GM18498 (cell line): Measurements from ENCODE around the gene C1orf167.

Source experiments
- ATAC-seq: cut with Tn5 transposase; IDR thresholded peaks from one replicate; pipeline ENCODE4 v1.9.1; 2021; ENCODE audit warnings: mild to moderate bottlenecking, moderate library complexity; ENCODE audit not compliant: unreplicated experiment

C1orf167 gene

DNA sequence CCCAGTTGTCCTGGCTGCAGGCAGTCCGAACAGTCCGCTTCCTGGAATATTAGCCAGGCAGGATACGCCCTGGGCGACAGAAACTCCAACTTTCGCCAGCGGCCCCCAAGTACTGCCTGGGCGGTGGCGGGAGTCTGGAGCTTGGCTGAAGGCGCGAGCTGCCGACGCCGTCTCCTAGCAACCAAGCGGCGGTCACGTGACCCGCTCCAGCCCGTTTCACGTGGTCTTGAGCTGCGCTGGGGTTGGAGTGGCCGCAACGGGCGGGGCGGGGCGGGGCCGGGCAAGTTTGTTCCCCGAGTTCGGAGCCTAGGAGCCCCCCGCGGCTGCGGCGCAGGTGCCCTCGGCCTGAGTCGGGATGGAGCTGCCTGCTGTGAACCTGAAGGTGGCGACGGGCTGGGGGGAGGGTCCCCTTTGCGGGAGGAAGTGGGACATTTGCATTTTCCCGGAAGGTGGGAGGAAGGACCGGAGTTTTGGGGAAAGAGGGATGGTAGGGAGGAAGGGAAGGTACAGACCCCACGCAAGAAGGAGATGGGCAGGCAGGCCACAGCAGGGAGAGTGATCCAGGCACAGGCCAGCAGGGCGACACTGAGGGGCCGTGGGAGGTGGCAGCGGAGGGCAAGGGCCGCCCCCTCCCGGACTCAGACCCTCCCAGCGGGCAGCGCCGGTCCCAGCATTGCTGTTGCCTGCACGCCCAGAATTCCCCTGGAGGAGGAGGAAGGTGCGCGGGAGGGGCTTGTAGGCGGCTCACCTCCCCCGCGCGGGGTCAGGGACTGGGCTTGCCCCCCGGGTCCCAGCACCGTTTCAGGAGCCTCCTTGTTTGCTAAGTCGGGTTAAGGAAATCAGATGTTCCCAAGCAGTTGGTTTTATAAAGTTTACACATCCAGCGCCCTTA lies 25.9 kb upstream of the C1orf167 start, which contains the start of gene AGTRAP:
Gene AGTRAP (plus strand): TSS at position 283 of the 892 bp plus-strand sequence. CDS start 73 bp downstream, at position 356.
- peak; percentile 70 for ATAC-seq

DNA sequence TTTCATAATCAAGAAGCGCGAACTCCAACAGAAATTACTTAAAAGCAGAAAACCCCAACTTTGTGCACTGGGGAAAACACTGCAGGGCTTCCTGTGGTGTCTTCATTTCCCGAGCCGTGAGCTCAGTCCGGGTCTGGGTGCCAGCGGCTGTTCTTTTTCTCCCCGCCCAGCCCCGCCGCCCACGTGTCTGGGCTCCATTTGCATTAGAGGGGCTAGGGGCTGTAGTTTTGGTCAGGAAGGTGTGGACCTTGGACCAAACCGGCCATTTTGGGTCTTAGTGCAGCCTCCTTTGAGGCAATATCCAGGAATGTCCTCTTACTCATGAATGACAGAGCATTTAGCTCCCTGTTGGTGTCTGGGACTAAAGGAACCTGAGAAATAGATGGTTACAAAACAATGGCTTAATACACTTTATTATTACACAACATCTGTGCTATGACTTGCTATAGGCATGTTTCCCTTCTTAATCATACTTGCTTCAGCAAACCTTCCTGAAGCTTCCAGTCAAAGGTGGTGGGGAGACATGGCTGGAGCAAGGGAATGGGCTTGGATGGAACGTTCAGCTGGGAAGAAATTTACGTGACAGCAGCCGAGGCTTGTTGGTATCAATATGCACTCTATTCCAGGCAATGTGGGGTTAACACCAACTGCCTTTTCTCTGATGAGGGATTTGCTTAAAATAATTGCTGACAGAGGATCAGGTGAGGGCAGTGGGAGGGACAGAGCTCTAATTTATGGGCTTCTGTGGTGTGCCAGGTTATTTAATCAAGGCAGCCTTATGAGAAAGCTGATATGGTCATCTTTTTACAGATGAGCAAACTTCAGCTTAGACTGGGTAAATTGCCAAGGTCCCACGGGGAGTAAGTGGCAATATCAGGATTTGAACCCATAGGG lies 25.0 kb upstream of the C1orf167 start:
- peak; percentile 36 for ATAC-seq

DNA sequence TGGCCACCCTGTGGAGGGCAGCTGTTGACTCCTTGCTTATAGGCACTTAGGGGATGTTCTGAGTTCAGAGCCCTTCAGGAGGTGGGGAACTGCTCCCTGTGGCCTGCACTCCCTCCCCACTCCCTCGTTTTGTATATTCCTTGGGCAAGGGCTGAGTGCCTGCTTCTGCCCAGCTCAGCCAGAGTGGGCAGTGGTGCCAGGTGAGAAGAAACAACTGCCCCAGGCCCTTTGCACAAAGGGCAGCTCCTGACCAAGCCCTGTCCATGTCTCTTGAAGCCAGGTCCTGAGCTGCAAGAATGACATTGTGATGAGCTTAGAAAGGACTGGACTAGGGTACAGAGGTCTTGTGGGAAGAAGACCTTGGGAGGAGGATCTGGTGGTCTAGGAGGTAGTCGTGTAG lies 23.9 kb upstream of the C1orf167 start:
- no peak for ATAC-seq

DNA sequence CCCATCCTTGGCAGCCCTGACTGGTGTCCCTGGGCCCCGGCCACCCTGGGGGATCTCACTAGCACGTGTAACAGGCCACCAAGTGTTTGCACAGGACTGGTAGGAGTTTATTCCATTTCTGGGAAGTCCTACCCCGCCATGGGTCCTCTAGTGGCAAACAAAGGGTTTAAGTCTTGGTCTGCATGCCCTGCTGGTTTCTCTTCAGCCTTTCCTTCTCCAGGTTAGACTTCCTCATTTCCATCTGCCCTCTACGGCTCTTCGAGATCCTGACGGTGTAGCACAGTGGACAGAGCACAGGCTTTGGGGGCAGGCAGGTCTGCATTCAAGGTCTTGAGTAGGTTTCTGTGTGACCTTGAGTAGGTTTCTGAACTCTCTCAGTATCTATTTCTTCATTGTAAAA lies 23.2 kb upstream of the C1orf167 start:
- ATAC-seq: no peak

DNA sequence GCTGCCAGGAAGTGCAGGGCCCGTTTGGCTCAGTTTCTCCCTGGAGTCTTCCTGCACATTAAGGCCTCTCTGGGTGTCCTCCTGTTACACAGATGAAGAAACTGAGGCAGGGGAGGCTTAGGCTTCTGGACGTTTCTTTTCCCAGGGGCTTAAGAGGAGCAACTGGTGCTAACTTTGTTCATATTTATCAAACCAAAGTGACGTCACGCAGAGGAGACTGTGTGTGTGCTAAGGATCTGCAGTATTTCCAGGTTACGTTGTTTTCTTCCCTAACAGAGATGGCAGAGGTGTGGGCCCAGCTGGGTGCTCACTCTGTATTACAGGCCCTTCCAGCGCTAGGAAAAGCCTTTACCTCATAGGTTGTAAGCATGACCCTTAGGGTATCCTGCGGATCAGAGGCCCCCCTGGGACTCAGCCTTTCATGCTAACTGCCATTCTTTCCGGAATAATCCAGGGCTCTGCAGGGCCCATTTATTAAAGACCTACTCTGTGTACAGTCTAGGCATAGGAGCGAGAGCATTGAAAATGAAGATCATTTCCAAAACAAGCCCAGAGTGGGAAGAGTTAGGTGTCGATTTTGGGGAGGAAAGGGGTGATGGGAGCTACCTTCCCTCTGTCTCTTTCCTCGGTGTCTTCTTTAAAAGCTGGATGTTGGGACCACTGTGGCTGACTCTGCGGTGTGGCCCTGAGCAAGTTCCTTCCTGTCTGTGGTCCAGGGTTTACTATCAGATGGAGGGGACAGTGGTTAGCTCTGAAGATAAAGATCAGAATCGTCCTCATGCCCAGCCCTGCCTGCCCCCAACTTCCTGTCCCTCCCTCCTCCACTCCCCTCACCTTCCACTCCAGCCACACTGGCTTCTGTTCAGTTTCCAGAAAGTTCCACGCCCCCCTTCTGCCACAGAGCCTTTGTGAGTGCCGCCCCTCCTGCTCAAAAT lies 21.5 kb upstream of the C1orf167 start:
- ATAC-seq: no peak

DNA sequence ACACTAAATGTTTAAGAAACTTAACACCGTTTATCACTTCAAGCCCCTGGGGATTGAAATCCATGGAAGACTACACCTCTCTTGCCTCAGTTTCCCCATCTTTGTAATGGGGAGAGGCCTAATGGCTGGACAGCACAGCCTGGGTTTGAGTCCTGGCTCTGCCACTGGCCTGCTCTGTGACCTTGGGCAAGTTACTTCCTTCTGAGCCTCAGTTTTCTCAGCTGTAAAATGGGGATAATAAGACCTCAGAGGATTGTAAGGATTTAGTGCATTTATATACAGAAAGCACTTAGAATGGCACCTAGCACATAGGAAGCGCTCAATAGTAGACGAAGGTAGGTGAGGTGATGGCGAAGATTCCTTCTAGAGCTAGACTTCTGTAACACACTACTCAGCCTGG lies 20.5 kb upstream of the C1orf167 start:
- ATAC-seq: no peak

DNA sequence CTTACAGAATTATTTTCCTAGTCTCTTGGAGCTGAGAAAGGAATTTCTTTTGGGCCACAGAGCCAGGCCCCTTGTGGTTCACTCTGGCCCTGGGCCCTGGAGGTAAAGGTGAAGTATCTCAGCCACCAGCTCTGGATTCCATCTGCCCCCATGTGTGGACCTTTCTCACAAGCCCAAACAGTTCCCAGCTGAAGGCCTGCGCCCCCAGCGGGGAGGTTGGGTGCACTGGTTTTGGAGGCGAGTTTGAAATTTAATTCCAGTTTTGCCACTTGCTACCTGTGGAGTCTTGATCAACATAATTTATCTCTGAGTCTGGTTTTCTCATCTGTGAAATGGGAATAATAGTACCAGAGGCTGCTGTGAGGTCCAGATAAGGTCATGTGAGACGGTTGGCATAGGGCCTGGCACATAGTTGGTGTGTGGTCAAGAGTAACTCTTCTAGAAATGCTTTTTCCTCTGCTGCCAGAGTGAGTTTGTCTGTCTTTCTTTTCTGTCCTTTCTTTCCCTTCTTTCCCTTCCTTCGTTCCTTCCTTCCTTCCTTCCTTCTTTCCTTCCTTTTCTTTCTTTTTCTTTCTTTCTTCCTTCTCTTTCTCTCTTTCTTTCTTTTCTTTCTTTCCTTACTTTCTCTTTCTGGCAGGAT lies 20.0 kb upstream of the C1orf167 start:
- no peak for ATAC-seq

DNA sequence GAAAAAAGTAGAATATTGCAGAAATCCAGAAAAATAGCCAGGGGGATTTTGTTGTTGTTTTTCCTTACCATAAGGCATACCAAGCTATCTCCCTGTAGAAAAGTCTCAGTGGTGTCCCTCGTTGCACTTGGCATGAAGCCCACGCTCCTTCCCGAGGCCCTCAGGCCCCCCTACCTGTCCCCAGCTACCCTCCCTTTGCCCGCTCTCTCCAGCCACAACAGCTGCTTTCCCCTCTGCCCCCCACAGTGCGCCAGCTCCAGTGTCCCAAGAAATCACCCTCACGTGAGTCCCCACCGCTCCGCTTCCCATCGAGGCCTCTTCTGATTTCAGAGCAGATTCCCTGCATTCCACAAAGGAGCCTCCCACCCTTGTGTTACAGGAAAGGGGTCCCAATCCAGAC lies 17.7 kb upstream of the C1orf167 start:
- no peak for ATAC-seq

DNA sequence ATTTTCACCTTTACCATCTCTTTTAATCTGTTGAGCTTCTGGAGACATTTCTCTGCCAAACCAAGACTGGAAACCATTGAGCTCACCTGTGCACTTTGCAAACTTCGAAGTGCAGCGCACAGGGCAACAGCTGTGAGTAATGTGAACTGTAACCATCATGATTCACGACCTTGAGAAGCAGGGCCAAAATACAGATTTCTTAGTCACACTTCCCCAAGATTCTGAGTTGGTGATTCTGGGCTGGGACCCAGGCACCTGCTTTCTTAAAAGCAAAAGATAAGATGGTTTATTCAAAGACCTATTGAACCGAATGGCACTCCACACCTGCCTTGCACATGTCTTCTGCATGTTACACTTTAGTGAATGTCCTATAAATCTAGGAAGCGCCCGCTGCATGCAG lies 15.9 kb upstream of the C1orf167 start:
- no peak for ATAC-seq

DNA sequence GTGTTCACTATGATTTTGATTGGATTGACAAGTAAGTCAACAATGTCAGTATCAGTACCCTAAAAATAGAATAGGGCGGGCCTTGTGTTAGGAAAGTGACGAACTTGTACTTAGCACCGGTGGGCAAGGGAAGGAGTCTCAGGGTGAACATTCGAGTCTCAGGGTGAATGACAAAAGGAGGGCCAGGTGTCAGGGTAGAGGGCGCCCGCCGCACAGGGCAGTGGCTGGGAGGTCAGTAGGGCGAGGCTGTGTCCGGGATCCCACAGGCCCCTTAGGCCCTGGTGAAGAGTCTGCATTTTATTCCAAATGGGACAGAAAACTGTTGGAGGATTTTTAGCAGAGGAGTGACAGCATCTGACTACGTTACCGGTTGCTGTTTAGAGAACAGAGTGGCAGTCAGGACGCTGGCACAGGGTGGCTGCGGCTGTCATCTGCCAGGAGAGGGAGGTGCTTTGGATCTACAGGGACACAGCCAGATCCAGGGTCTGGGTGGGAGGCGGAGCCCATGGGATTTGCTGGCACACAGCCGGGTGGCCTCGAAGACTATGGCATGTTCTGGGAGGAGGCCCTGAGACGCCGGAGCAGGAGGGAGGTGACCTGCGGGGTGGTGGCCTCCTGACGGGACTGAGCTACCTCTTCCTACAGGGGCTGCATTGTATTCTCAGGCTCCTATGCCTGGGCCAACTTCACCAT lies 15.1 kb upstream of the C1orf167 start:
- no peak for ATAC-seq

DNA sequence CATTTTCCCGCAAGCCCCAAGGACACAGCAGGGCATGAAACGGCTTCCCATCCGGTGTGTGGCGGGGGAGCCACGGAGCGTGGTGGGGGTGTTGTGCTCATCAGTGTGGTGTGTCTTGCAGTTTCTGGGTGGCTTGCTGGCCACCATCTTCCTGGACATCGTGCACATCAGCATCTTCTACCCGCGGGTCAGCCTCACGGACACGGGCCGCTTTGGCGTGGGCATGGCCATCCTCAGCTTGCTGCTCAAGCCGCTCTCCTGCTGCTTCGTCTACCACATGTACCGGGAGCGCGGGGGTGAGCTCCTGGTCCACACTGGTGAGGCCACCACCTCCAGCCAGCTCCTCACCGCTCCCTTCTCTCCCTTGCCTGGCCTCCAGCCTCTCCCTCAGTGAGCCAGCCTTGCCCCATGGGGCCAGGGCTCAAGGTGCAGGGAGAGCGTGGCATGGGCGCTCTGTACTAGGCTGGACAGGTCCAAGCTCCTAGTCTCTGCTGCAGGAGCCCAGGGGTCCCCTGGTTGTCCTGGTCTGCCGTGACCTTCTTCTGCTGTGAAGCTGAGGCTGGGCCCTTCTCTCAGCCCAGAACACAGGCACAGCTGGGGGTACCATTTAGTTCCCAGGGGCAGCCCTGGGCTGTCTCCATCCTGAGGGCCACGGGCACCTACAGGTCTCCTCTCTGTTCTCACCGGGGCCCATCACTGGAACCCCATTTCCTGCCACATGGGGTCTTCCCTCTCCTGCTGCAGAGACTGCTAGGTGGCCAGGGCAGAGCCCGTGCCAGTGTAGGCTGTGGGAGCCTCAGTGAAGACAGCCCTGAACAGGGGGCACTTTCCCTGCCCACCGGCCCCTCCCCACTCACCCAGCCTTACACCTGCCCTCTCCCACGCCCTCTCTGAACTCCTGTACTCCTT lies 13.4 kb upstream of the C1orf167 start:
- ATAC-seq: no peak

DNA sequence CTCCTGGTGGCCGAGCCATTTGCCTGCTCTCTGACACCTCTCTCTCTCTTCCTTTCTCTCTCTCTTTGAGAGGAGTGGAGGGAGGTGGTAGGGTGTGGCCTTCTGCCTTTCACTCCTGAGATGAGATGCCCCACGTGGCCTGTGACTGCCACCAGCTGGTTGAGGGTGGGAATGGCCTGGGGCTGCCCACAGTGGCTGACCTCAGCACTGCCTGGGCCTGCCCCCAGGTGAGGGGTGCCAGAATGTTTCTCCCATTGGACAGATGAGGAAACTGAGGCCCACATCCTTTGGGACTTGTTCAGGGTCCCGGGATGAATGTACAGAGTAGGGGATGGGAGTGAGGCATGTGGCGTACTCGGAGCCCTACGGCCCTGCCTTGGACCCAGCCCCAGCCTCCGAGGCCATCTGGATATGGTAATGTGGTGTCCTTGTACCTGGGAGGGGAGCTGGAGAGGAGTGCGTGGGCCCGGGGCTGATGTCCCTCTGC lies 12.7 kb upstream of the C1orf167 start:
- no peak for ATAC-seq

DNA sequence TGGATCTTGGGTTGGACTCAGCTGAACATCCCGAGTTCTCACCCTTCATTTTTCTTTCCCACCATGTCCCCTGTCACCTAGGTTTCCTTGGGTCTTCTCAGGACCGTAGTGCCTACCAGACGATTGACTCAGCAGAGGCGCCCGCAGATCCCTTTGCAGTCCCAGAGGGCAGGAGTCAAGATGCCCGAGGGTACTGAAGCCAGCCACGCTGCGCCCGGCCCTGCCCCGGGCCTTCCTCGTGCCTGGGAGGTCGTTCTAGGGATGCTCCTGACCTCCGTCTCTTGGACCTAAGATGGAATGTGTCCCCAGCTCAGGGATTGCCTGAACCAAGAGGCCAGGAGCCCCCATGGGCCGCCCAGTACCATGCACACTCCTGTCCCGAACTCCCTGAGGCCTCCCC lies 12.0 kb upstream of the C1orf167 start:
- ATAC-seq: no peak

DNA sequence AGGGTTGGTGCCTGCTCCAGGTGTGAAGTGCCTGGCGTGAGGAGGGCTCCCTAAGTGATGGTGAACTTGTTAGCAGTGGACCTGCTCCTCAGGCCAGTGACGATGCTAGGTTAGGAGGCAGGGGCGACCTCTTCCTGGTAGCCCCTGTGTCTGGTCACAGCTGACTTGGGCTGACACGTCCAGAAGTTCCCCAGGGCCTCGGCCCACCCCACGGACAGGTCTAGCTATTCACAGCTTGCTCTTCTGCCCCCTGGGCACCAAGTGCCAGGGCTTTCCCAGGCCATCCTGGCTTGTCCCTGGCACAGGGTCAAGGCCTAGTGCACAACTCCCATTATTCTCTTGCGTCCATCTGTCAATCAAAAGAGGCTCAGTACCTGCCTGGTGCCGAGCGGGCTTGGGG lies 10.9 kb upstream of the C1orf167 start:
- no peak for ATAC-seq

DNA sequence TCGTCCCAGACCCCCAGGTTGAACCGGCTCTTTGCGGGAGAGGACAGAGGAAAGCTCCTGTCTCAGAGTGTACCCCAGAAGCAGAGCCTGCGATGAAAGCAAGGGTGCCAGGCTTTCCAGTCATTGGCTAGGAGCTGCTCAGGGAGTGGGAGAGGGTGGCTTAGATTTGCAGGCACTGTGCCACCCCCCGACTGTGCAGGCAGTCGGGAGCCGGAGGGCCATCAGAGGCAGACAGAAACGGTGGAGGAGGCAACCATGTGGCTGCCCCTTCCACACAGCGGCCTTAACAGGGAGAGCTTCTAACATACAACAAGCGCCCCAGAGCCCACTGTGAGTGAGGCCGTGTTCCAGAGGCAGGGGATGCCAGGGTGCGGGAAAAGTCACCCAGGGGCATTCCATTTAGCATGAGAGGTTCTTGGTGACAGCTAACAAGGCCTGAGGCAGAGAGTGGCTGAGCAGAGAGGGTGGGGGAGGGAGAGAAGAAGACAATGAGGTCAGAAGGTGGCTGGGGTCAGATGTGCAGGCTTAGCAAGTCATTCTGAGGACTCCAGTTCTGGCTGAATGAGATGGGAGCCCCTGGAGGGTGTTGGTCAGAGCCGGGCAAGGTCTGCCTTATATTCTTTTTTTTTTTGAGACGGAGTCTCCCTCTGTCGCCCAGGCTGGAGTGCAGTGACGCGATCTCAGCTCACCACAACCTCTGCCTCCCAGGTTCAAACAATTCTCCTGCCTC lies 9.5 kb upstream of the C1orf167 start:
- no peak for ATAC-seq

DNA sequence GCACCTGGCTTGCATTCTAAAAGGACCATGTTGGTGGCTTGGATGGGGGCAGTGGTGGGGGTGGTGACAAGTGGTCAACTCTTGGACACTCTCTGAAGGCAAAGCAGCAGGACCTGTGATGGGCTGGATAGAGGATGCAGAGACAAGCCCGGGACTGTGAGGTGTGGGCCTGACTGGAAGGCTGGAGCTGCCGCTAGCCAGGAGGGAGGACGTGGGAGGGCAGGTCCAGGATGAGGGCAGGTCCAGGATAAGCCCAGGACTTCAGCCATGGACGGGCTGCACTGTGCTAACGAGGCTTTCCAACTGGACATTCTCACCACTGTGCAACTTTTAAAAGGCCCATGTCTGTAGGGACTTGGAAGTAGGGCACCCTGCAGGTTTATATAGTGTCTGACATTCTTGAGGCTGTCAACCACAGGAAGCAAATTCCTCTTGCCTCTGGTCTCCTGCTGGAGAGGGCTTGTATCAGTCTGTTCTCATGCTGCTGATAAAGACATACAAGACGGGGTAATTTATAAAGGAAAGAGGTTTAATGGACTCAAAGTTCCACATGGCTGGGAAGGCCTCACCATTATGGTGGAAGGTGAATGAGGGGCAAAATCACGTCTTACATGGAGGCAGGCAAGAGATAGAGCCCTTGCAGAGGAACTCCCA lies 8.3 kb upstream of the C1orf167 start:
- no peak for ATAC-seq

DNA sequence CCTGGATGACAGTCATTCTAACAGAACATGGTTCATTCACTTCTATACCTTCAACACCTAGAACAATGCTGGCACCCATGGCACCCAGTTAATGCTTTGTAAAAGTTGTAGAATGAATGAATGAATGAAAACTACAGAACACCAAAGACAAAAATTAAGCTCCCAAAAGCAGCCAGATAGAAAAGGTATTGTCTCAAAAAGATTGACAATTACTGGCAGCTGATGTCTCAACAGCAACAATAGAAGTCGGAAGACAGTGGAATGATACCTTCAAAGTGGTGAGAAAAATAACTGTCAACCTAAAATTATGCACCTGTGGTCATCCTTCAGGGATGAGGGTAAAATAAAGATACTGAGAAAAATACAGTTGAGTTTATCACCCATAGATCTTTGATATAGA lies 4.9 kb upstream of the C1orf167 start:
- no peak for ATAC-seq
